Upper lobe of left lung (tissue), 4 donors: ENCODE results near the gene FBN3.

Experiments used
- CTCF ChIP-seq, 6 experiments: fragments of 450-650 bp in 4 of 6; fragments of 200-600 bp in 2 of 6; sonication (generic) in 2 of 6; IDR thresholded peaks; one replicate each; pipeline ENCODE4 v1.5.1; 2016 to 2019; ENCODE audit warnings: antibody characterized with exemption in 6 of 6
- EP300 ChIP-seq, 4 donors: sonication (generic); formaldehyde crosslinking; IDR thresholded peaks; one replicate each; pipeline ENCODE4 v1.5.1; 2017; ENCODE audit warnings: antibody characterized with exemption in 4 of 4, control low read depth in 2 of 4

- TF ChIP-seq CTCF (IDR thresholded peaks at IDR 0.05) = no peak
- no peak for TF ChIP-seq EP300 (IDR thresholded peaks at IDR 0.05)
Observed at GRCh38 chr19:8021374-8021773, 128.0 kb downstream of the FBN3 start.
